Muscle layer of colon (tissue), 2 donors: Measurements from ENCODE around the gene TNS3.

Experiments used
- H3K27ac ChIP-seq: one replicate; pipeline ENCODE4 v1.7.0; 2013; ENCODE audit warnings: low read depth, mild to moderate bottlenecking, low read length, moderate library complexity
- H3K27me3 ChIP-seq, 2 donors: one replicate each; pipeline ENCODE4 v1.7.0; 2013; ENCODE audit warnings: low read length in 2 of 2, mild to moderate bottlenecking in 2 of 2; ENCODE audit not compliant: insufficient read depth in 2 of 2, control insufficient read depth in 1 of 2
- H3K36me3 ChIP-seq: one replicate; pipeline ENCODE4 v1.7.0; 2013; ENCODE audit warnings: mild to moderate bottlenecking, low read length; ENCODE audit not compliant: insufficient read depth
- H3K4me1 ChIP-seq: one replicate; pipeline ENCODE4 v1.7.0; 2013; ENCODE audit warnings: mild to moderate bottlenecking, low read length; ENCODE audit not compliant: insufficient read depth
- H3K4me3 ChIP-seq, 2 donors: one replicate each; pipeline ENCODE4 v1.7.0; 2013; ENCODE audit warnings: low read length in 2 of 2, low read depth in 1 of 2, mild to moderate bottlenecking in 1 of 2, moderate library complexity in 1 of 2
- H3K9ac ChIP-seq: one replicate; pipeline ENCODE4 v1.7.0; 2013; ENCODE audit warnings: low read length
- H3K9me3 ChIP-seq: one replicate; pipeline ENCODE4 v1.7.0; 2013; ENCODE audit warnings: mild to moderate bottlenecking, low read length
- donor health status: abdominal sarcoma.
- donor health status: Adenocarcinoma of cecum.

TNS3 gene

DNA sequence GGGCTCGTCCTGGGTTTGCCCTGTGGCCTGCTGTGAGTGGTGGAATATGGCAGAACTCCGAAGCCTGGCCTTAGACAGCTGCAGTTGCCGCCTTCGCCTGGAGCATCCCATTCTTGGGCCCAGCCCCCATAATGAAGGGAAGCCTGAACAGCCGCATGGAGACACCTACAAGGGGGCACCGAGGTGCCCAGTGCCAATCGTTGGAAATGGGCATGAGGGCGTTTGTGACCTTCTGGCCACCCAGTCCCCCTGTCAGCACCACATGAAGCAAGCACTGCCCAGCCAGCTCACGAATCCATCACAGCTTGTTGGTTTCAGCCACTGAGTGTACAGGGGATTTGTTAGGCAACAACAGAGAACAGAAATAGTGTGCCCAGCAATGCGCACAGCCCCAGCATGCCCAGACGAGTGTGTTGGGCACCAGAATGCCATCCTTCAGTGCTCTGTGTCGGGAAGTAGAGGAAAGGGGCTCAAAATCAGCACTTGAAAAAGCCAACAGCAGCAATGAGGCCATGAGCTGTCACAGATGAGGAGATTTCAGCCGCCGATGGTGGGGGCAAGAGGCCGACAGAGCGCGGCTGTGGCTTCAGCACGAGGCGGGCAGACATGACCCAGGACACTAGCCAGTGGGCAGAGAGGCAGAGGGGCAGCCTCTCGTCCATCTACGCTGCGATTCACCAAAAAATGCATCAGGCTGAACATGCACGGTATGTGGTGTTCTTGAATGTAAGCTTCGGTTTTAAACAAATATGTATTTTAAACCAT is 91.2 kb downstream of the TNS3 start:
- Histone ChIP-seq H3K27me3 (no peaks in the 10 kb centered on the region), H3K9me3 (no peaks in the 10 kb centered on the region), H3K36me3 (no peaks in the 10 kb centered on the region), H3K4me1 (peaks cover 3% of the 10 kb centered on the region), H3K9ac (no peak overlapping the region), H3K27ac (no peak overlapping the region), H3K4me3 (no peak overlapping the region)

DNA sequence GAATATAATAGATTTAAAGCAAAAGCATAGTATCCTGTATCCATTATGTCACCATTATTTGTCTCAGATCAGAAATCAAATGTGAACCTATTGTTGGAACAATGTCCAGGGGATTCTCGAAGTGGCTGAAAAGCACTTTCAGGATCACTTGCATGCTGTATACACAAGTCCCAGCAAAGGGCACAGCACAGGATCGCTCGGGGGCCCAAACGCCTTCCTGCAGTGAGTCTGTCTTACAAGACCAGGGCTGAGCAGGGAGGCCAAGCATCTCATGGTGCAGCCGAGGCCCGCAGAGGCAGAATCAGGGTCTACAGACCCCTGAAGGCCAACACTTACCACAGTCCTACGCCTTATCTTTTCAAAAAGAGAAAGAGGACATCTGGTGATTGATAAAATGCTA is 92.3 kb downstream of the TNS3 start:
- Histone ChIP-seq H3K36me3 (no peaks in the 10 kb centered on the region), H3K27me3 (no peaks in the 10 kb centered on the region), H3K9me3 (no peaks in the 10 kb centered on the region), H3K9ac (no peak overlapping the region), H3K4me1 (no peaks in the 10 kb centered on the region), H3K27ac (no peak overlapping the region), H3K4me3 (no peak overlapping the region)

DNA sequence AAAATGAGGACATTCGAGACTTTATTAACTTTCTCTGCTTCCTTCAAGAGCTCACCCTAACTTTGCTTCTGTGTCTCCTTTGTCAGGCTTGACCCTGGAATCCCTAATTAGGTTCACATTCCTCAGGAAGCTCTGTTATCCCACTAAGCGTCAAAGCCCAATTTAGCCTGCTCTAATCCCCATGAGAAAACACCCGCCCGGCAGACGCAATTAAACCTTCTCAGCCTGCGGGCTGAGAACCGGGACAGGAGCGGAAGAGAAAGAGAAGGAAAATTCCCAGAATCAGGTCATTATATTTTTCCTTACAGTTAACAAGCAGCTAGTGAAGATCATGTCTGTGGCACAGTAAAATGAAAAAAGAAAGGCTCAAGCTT is 93.0 kb downstream of the TNS3 start:
- Histone ChIP-seq H3K9ac (no peak overlapping the region), H3K4me3 (no peak overlapping the region), H3K4me1 (no peaks in the 10 kb centered on the region), H3K36me3 (no peaks in the 10 kb centered on the region), H3K9me3 (no peaks in the 10 kb centered on the region), H3K27me3 (no peaks in the 10 kb centered on the region), H3K27ac (no peak overlapping the region)

DNA sequence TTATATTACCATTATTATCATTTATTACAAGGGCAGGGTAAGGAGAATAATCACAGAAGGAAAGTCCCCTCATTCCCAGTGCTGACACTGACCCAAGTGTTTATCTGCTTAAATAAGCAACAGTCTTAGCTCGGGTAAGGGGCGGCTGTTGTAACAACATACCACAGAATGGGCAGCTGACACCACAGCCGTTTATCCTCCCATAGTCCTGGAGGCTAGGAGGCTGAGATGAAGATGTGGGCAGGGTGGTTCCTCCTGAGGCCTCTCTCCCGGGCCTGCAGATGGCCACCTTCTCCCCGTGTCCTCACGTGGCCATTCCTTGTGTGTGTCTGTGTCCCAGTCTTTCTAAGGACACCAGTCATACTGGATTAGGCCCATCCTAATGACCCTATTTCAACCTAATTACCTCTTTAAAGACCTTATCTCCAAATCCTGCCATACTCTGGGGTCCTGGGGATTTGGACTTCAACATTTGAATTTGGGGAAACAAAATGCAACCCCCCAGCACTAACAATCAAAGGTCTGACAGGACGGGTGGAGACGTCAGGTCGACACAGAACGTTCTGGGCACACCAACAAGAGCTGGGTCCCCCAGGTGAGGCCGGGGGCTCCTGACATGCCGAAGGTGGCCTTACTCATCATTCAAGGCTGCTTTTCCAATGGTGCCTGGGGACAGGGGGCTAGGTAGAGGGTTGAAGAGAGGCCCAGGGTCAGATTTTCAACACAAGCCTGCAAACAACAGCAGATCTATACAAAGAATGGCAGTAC is 93.5 kb downstream of the TNS3 start:
- no peaks in the 10 kb centered on the region for H3K4me1 ChIP-seq
- H3K4me3 ChIP-seq = no peak overlapping the region
- no peak overlapping the region for H3K27ac ChIP-seq
- no peaks in the 10 kb centered on the region for H3K36me3 ChIP-seq
- H3K27me3 ChIP-seq = no peaks in the 10 kb centered on the region
- no peak overlapping the region for H3K9ac ChIP-seq
- H3K9me3 ChIP-seq = no peaks in the 10 kb centered on the region

DNA sequence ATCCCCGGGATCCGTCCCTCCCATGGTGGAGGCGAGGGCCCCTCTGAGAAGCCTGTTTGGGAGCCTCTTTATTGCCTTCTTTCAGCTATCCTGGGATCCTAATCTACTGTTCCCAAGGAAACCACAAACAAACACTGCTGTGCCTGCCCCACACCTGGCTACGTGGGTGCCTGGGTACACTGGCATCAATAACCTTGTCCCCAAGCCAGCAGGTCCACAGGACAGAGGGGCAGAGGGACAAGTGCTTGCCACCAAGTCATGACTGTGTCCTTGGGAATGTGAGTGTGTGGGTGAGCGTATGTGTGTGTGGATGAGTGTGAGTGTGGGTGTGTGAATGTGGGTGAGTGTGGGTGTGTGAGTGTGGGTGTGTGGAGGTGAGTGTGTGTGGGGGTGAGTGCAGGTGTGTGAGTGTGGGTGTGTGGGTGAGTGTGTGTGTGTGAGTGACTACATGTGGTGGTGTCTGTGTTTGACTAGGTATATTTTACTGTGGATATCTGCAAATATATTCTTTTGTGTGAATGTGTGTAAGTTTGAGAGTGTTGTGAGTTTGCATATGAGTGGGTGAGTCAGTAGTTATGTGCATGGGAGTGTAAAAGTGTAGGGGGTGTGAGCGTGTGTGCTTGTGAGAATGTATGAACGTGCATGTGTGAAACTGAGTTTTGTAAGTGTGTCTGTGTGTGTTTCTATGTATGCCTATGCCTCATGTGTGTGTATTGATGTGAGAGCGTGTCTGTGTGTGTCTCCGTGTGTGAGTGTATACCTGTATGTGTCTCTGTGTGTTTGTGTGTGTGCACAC is 96.1 kb downstream of the TNS3 start:
- H3K9ac ChIP-seq = no peak overlapping the region

DNA sequence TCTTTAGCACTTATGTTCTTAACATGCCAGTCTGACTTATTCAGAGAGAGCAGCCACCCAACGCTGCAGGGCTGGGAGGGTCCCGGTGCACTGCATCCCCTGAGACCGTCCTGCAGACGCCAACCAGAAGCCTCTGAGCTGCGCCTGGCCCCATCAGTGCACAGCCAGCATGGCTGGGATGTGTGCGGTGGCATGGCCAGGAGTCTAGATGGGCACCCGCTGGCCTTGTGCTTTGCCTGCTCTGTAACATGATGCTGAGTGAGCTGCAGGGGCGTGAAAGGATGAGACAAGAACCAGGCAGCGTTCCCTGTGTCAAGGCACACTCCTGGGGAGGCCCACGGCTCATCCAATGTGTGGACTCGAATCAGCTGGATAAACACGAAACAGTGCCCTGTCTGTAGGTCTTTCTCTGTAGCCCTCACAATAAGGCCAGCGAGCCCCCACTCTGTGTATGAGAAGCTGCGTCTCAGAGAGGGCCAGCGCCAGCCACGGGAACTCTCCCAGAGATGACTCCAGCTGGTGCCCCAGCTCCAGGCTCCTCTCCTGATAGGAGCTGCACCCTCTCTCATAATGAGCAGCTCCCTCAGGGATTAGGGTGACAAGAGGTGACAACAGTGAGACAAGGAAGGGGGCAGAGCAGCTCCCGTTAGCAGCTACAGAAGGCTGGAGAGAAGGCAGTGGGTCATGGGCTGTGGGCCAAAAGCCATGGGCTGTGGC is 96.8 kb downstream of the TNS3 start:
- H3K4me1 ChIP-seq = peaks cover 14% of the 10 kb centered on the region
- H3K36me3 ChIP-seq = no peaks in the 10 kb centered on the region
- H3K27me3 ChIP-seq = no peaks in the 10 kb centered on the region
- H3K27ac ChIP-seq = no peak overlapping the region
- no peak overlapping the region for H3K4me3 ChIP-seq
- H3K9me3 ChIP-seq = no peaks in the 10 kb centered on the region
- H3K9ac ChIP-seq = no peak overlapping the region

More for the DNA sequence above, 96.1 kb downstream of the TNS3 start:
- Histone ChIP-seq H3K27ac (no peak overlapping the region), H3K4me3 (no peak overlapping the region), H3K36me3 (no peaks in the 10 kb centered on the region), H3K4me1 (peaks cover 14% of the 10 kb centered on the region), H3K9me3 (no peaks in the 10 kb centered on the region), H3K27me3 (no peaks in the 10 kb centered on the region)

DNA sequence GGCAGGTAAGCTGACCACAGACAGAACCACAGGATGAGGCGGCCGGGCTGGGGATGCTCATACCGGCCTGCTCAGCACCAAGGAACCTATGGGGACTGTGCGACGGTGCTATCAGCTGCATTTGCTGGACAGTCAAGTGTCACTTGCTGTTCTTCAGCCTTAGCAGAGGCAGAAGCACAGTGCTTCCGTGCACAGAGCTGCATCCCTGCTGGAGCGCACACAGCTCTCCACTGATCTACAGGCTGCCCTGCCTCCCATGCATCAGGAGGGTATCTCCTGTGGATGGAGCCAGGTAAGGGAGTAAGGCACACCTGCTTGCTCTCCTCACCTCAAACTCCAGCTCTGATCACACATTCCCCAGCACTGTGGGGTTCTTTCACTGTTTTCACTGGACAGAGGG is 97.5 kb downstream of the TNS3 start:
- Histone ChIP-seq H3K27ac (no peak overlapping the region), H3K36me3 (no peaks in the 10 kb centered on the region), H3K9ac (no peak overlapping the region), H3K9me3 (no peaks in the 10 kb centered on the region), H3K4me1 (peaks cover 14% of the 10 kb centered on the region), H3K27me3 (no peaks in the 10 kb centered on the region), H3K4me3 (no peak overlapping the region)

DNA sequence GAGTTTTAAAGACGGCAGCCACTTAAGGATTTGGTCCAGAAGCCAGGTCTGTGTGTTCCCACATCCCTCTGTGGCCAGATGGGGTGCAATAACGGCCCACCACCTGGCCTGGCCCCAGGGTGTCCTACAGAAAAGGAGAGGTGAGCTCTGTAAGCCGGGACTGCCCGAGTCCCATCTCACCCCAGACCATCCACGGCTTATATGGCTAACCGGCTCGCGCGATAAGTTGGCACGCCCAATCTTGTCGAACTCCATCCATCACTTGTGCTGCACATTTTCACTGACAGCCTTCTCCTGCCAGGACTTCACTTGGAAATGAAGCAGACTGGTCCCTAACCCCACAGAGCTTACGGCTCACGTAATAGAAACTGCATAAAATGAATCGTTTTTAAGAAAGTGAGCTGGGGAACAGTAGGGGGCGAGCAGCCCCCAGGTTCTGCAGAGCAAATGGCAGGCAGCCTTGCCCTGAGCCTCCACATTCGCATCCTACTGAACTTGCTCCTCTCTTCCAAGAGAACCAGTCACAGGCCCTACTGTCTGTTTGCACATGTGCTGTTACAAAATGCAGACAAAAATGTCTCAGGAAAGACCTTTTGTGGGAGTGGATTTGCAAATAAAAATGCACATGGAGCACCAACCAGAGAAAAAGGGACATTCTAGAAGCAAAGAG is 98.2 kb downstream of the TNS3 start:
- Histone ChIP-seq H3K27ac (no peak overlapping the region), H3K4me3 (no peak overlapping the region), H3K27me3 (no peaks in the 10 kb centered on the region), H3K9ac (no peak overlapping the region), H3K9me3 (no peaks in the 10 kb centered on the region), H3K36me3 (no peaks in the 10 kb centered on the region), H3K4me1 (peaks cover 14% of the 10 kb centered on the region)

DNA sequence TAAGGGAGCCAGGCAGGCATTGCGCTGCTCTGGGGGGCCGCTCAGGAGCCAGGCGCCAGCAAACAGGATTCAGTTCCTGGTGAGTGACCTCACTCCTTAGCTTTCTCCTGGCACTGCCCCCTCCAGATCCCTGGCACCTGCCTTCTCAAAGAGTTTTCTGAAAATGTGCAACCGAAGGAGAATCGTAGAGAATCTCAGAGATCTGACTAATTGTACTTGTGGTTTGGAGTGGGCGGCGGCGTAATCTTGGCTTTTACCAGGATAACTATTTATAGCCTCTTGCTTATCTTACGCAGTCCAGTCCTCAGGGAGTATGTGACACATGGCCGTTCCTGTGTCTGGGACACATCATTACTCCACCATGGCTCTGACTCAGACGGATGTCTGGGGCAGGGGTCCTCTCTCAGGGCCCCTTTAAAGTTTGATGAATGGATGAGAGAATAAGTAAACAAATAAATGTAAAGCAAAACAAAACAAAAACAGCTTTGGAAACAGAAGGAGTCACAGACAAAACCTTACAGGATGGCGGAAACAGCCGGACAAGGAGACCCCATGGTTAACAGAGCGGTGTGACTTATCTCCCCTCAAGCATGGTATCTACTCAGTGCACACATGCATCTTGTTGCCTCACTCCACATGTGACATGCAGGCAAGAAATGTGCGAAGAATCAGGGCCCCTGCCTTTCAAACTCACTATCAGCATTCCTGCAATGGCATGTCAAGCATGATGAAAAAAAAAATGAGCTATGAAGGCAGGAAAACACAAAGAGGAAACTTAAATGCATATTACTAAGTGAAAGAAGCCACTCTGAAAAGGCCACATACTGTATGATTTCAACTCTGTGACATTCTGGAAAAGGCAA is 99.7 kb downstream of the TNS3 start:
- Histone ChIP-seq H3K4me3 (no peak overlapping the region), H3K27me3 (no peaks in the 10 kb centered on the region), H3K9me3 (no peaks in the 10 kb centered on the region), H3K9ac (no peak overlapping the region), H3K4me1 (peaks cover 14% of the 10 kb centered on the region), H3K27ac (no peak overlapping the region), H3K36me3 (no peaks in the 10 kb centered on the region)

DNA sequence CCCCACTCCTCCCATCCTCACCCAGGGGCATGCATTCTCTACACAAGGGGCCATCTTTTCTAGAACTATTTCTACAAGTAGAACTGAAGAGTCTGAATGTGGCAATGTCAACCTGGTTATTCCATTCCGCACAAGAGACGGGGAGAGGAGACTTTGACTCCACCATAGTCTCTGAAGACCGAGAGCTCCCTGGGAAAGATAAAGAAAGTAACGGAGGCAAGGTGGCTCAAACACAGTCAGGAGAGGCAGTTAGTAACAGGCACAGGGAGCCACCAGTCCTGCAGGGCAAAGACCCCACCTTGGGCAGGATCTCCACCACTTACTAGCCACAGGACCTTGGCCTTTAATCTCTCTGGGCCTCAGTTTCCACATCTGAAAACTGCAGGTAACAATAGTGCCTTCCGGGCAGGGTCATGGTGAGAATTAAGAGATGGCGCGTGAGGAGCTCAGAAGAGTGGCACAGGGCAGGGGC is 100.3 kb downstream of the TNS3 start:
- Histone ChIP-seq H3K27me3 (no peaks in the 10 kb centered on the region), H3K4me1 (peaks cover 14% of the 10 kb centered on the region), H3K27ac (no peak overlapping the region), H3K4me3 (no peak overlapping the region), H3K36me3 (no peaks in the 10 kb centered on the region), H3K9ac (no peak overlapping the region), H3K9me3 (no peaks in the 10 kb centered on the region)
